Lung (tissue), 12 donors: Measurements from ENCODE around the gene ZNF649. TPM values are rescaled to one million over a fixed set of nuclear protein-coding genes. Genes with fewer than 3 reads are reported as not detected.
"Not testable (repeated sequence)": the region's sequence is repeated elsewhere in the genome, so short reads cannot be mapped to it uniquely, and the experiment has no call there.

Experiments
- ATAC-seq: fragments of 200-7000 bp; cut with Tn5 transposase; one replicate; pipeline ENCODE4 v1.9.1; 2020; ENCODE audit warnings: moderate number of reproducible peaks; ENCODE audit not compliant: insufficient read depth, low FRiP score
- DNase-seq, 3 donors: peaks; one replicate each; pipeline ENCODE4 v3.0.0-alpha.2; 2013 to 2017
- H3K27ac ChIP-seq, 2 donors: one replicate each; pipeline ENCODE4 v1.5.1; 2013; ENCODE audit warnings: mild to moderate bottlenecking in 2 of 2, moderate library complexity in 2 of 2, control low read depth in 1 of 2, inconsistent platforms in 1 of 2, low read depth in 1 of 2, low read length in 1 of 2
- H3K27me3 ChIP-seq, 3 donors: one replicate each; pipeline ENCODE4 v1.5.1; 2013; ENCODE audit warnings: low read length in 2 of 3; ENCODE audit not compliant: control insufficient read depth in 3 of 3, insufficient read depth in 3 of 3
- H3K36me3 ChIP-seq, 4 donors: one replicate each; pipeline ENCODE4 v1.5.1; 2013; ENCODE audit warnings: low read length in 4 of 4, mild to moderate bottlenecking in 1 of 4, moderate library complexity in 1 of 4; ENCODE audit not compliant: control insufficient read depth in 4 of 4, insufficient read depth in 4 of 4
- H3K4me1 ChIP-seq, 5 donors: one replicate each; pipeline ENCODE4 v1.5.1; 2013; ENCODE audit warnings: low read length in 5 of 5, mild to moderate bottlenecking in 2 of 5, moderate library complexity in 1 of 5; ENCODE audit not compliant: control insufficient read depth in 5 of 5, insufficient read depth in 5 of 5
- H3K4me3 ChIP-seq: one replicate; pipeline ENCODE4 v1.5.1; 2013; ENCODE audit warnings: mild to moderate bottlenecking, control low read depth, moderate library complexity
- H3K9ac ChIP-seq, 2 donors: one replicate each; pipeline ENCODE4 v1.5.1; 2013; ENCODE audit warnings: low read length in 2 of 2, control low read depth in 1 of 2; ENCODE audit not compliant: insufficient read depth in 1 of 2
- H3K9me3 ChIP-seq, 4 donors: one replicate each; pipeline ENCODE4 v1.5.1; 2013; ENCODE audit warnings: low read length in 3 of 4, mild to moderate bottlenecking in 1 of 4, moderate library complexity in 1 of 4; ENCODE audit not compliant: control insufficient read depth in 4 of 4, insufficient read depth in 3 of 4
- CTCF ChIP-seq: IDR thresholded peaks from 2 replicates; pipeline ENCODE4 v1.5.1; 2012; ENCODE audit warnings: mild to moderate bottlenecking; ENCODE audit errors: control extremely low read depth, extremely low read depth
- WGBS, 2 donors: extraction: QIAGEN DNeasy Blood & Tissue Kit; methylation state at CpG; one replicate each; pipeline ENCODE4 v1.1.7; 2013; 5-methylcytosine and 5-hydroxymethylcytosine counted together
- polyA plus RNA-seq, 2 donors: library from polyadenylated mRNA; stranded (reverse); fragments of 200-250 nt; gene quantifications; one replicate each; pipeline ENCODE4 v1.2.1, GENCODE V29; 2013
- total RNA-seq, 2 donors: library from RNA; depleted of rRNA in 1 of 2; stranded (reverse); fragments of >200 nt in 1 of 2; gene quantifications; one replicate each; pipeline ENCODE4 v1.2.1, GENCODE V29; 2014 to 2021
- donor health status: control.
- donor health status: control.
- donor health status: Bipolar disorder and iron deficiency.
- donor health status: healthy.
- donor health status: DM: yes; HTN: yes; CAD: no.

Gene ZNF649
- total and polyA plus RNA-seq, 4 donors: 4.6 to 22.1 (median 7.0) TPM

GRCh38 chr19:51906108-51906507 is 1.3 kb upstream of the ZNF649 start:
- not testable (repeated sequence) for H3K4me3 ChIP-seq, H3K27ac ChIP-seq, H3K27me3 ChIP-seq, DNase-seq, H3K4me1 ChIP-seq, ATAC-seq, H3K9ac ChIP-seq
- Histone ChIP-seq H3K36me3 (peaks cover 0 to 11% (median 2%) of the 10 kb centered on the region in 4 donors), H3K9me3 (peaks cover 0 to 36% (median 7%) of the 10 kb centered on the region in 4 donors)
- WGBS, 2 donors: 51 to 54% methylated on average over 9 of the region's 9 CpGs

GRCh38 chr19:51905639-51906038 is 822 bp upstream of the ZNF649 start:
- H3K4me1 ChIP-seq, H3K27ac ChIP-seq, ATAC-seq, DNase-seq, H3K27me3 ChIP-seq, H3K9ac ChIP-seq, H3K4me3 ChIP-seq: not testable (repeated sequence)
- WGBS, 2 donors: 84 to 87% methylated on average over 3 of the region's 3 CpGs
- H3K9me3 ChIP-seq: peaks cover 0 to 36% (median 9%) of the 10 kb centered on the region in 4 donors
- peaks cover 0 to 16% (median 4%) of the 10 kb centered on the region in 4 donors for H3K36me3 ChIP-seq

GRCh38 chr19:51905206-51905605 is 389 bp upstream of the ZNF649 start:
- H3K36me3 ChIP-seq: peaks cover 0 to 19% (median 6%) of the 10 kb centered on the region in 4 donors
- H3K4me1 ChIP-seq: peaks cover 0 to 9% (median 6%) of the 10 kb centered on the region in 5 donors
- H3K9me3 ChIP-seq: peaks cover 0 to 37% (median 11%) of the 10 kb centered on the region in 4 donors
- no peak for DNase-seq
- H3K27me3 ChIP-seq: peaks cover 0 to 2% (median 2%) of the 10 kb centered on the region in 3 donors
- no peak for ATAC-seq
- no peak overlapping the region for H3K9ac ChIP-seq
- H3K4me3 ChIP-seq: no peak overlapping the region
- no peak overlapping the region for H3K27ac ChIP-seq
- WGBS, 2 donors: 48 to 55% methylated on average over 3 of the region's 3 CpGs
- no peak for TF ChIP-seq CTCF

GRCh38 chr19:51903192-51903591 is 1.6 kb downstream of the ZNF649 start:
- TF ChIP-seq CTCF: no peak
- Histone ChIP-seq H3K9ac (no peak overlapping the region), H3K4me1 (peaks cover 0 to 9% (median 6%) of the 10 kb centered on the region in 5 donors), H3K36me3 (peaks cover 16 to 38% (median 22%) of the 10 kb centered on the region in 4 donors), H3K9me3 (peaks cover 0 to 38% (median 20%) of the 10 kb centered on the region in 4 donors), H3K27ac (no peak overlapping the region), H3K4me3 (no peak overlapping the region), H3K27me3 (peaks cover 0 to 2% (median 2%) of the 10 kb centered on the region in 3 donors)
- WGBS, 2 donors: 87 to 94% methylated on average over 8 of the region's 8 CpGs
- ATAC-seq (no peak), DNase-seq (no peak)
